Suprapubic skin (tissue), 4 donors: Measurements from ENCODE around the gene KTN1. TPM values are rescaled to one million over a fixed set of nuclear protein-coding genes. Genes with fewer than 3 reads are reported as not detected.
A peak's percentile ranks its signal among the peaks of the same experiment; 100 is the strongest.

Experiments used
- DNase-seq, 2 donors: peaks; one replicate each; pipeline ENCODE4 v3.0.0-alpha.2; 2019; ENCODE audit warnings: low spot score in 2 of 2
- H3K27ac ChIP-seq: fragments of 200-600 bp; sonication (generic); one replicate; pipeline ENCODE4 v1.5.1; 2019
- H3K27me3 ChIP-seq: fragments of 200-600 bp; sonication (generic); one replicate; pipeline ENCODE4 v1.5.1; 2019
- H3K36me3 ChIP-seq: fragments of 200-600 bp; sonication (generic); one replicate; pipeline ENCODE4 v1.5.1; 2019
- H3K4me1 ChIP-seq: fragments of 200-600 bp; sonication (generic); one replicate; pipeline ENCODE4 v1.5.1; 2019
- H3K4me3 ChIP-seq: fragments of 200-600 bp; sonication (generic); one replicate; pipeline ENCODE4 v1.5.1; 2019; ENCODE audit warnings: mild to moderate bottlenecking
- H3K9me3 ChIP-seq: fragments of 200-600 bp; sonication (generic); one replicate; pipeline ENCODE4 v1.5.1; 2019
- EP300 ChIP-seq: sonication (generic); formaldehyde crosslinking; IDR thresholded peaks from one replicate; pipeline ENCODE4 v1.6.1; 2017; ENCODE audit warnings: antibody characterized with exemption
- POLR2A ChIP-seq, 2 donors: fragments of 450-650 bp; IDR thresholded peaks; one replicate each; pipeline ENCODE4 v1.6.1; 2017; ENCODE audit warnings: antibody characterized with exemption in 2 of 2, mild to moderate bottlenecking in 2 of 2, moderate library complexity in 2 of 2
- POLR2AphosphoS5 ChIP-seq, 3 donors: sonication (generic); formaldehyde crosslinking; IDR thresholded peaks; one replicate each; pipeline ENCODE4 v1.6.1; 2017; ENCODE audit warnings: antibody characterized with exemption in 3 of 3
- WGBS: methylation state at CpG from one replicate; pipeline ENCODE4 v1.1.5; 2018; 5-methylcytosine and 5-hydroxymethylcytosine counted together
- total RNA-seq, 4 donors: library from RNA; depleted of rRNA; stranded (reverse); fragments of >200 nt; gene quantifications; one replicate each; pipeline ENCODE4 v1.1.0, GENCODE V29; 2016
- TF ChIP-seq, protein P1 (sequence below), 2 donors: fragments of 200-600 bp in 1 of 2; fragments of 450-650 bp in 1 of 2; sonication (generic) in 1 of 2; IDR thresholded peaks; one replicate each; pipeline ENCODE4 v1.5.1; 2016 to 2019; ENCODE audit warnings: antibody characterized with exemption in 2 of 2, mild to moderate bottlenecking in 1 of 2, moderate library complexity in 1 of 2

The KTN1 gene
- total RNA-seq, 4 donors from 2014 or later = 89.7 to 147 (median 114) TPM

DNA sequence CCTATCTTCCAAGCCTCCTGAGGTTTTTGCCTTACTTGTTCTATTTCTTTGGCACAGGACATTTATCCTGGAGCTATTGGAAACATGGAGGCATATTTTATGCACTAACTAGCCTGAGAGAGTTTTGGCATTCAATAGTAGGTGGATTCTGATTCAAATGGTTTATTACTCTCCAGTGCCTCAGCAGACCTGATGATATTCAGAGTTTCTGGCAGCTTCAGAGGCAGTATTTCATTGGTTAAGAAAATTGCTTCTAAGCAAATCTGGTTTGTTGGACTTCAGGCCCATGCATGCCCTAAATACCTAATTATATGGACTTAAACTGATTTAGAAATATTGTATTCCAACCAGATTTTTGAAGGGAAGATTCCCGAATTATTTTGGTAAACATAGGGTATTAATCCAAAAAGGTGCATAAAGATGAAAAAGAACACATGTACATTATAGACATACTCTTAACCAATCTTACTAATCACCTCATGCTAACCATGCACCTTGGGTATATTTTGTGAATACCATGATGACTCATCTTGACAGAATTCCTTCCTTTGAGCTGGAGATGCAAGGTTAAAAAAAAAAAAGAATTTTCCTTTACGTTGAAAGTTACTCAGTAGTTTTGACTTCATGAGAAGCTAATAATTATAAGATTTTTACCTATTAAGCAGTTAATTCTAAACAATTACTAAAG is 44.3 kb upstream of the KTN1 start:
- Histone ChIP-seq H3K9me3 (no peaks in the 10 kb centered on the region), H3K27ac (peak overlapping the region; percentile 48), H3K4me3 (no peak overlapping the region), H3K27me3 (no peaks in the 10 kb centered on the region), H3K4me1 (peaks cover 38% of the 10 kb centered on the region), H3K36me3 (no peaks in the 10 kb centered on the region)
- no peak for DNase-seq
- TF ChIP-seq EP300 (no peak), POLR2A (IDR thresholded peaks at IDR 0.05) (no peak)
- WGBS = 57% methylated on average over 2 of the region's 2 CpGs

- no peaks in the 10 kb centered on the region for H3K9me3 ChIP-seq
- H3K4me1 ChIP-seq = peaks cover 39% of the 10 kb centered on the region
- no peak for TF ChIP-seq EP300
- TF ChIP-seq POLR2AphosphoS5 (IDR thresholded peaks at IDR 0.05) = no peak
- TF ChIP-seq, protein P1, sequence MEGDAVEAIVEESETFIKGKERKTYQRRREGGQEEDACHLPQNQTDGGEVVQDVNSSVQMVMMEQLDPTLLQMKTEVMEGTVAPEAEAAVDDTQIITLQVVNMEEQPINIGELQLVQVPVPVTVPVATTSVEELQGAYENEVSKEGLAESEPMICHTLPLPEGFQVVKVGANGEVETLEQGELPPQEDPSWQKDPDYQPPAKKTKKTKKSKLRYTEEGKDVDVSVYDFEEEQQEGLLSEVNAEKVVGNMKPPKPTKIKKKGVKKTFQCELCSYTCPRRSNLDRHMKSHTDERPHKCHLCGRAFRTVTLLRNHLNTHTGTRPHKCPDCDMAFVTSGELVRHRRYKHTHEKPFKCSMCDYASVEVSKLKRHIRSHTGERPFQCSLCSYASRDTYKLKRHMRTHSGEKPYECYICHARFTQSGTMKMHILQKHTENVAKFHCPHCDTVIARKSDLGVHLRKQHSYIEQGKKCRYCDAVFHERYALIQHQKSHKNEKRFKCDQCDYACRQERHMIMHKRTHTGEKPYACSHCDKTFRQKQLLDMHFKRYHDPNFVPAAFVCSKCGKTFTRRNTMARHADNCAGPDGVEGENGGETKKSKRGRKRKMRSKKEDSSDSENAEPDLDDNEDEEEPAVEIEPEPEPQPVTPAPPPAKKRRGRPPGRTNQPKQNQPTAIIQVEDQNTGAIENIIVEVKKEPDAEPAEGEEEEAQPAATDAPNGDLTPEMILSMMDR (IDR thresholded peaks at IDR 0.05) = no peak
- no peak for TF ChIP-seq POLR2A (IDR thresholded peaks at IDR 0.05)
- DNase-seq = no peak
- no peaks in the 10 kb centered on the region for H3K36me3 ChIP-seq
- H3K27me3 ChIP-seq = no peaks in the 10 kb centered on the region
- no peak overlapping the region for H3K4me3 ChIP-seq
- peak overlapping the region; percentile 48 for H3K27ac ChIP-seq
These were observed 43.8 kb upstream of the KTN1 start for GRCh38 chr14:55536204-55536708.

DNA sequence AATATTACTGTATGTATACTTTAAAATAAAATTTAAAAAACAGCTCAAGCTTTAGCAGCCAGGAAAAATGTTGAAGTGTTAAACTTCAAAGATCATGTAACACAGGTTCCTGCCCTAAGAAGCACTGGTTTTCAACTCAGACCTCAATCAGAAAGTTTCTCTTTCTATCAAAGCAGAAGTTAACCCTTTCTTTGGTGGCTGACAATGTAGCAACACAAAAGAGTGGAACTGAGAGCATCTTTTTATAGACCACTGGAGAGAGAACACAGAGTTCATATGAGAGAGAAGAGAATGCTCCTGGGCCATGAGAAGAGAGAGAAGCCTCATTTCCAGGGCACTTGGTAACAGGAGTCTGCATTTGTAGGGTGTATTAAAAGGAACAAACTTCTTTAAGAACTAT is 42.2 kb upstream of the KTN1 start:
- peaks cover 39% of the 10 kb centered on the region for H3K4me1 ChIP-seq
- TF ChIP-seq, protein P1 (IDR thresholded peaks at IDR 0.05) = no peak
- TF ChIP-seq EP300 (no peak), POLR2AphosphoS5 (IDR thresholded peaks at IDR 0.05) (no peak), POLR2A (IDR thresholded peaks at IDR 0.05) (no peak)
- no peak overlapping the region for H3K4me3 ChIP-seq
- H3K9me3 ChIP-seq = no peaks in the 10 kb centered on the region
- DNase-seq = no peak
- H3K27me3 ChIP-seq = no peaks in the 10 kb centered on the region
- H3K27ac ChIP-seq = no peak overlapping the region
- no peaks in the 10 kb centered on the region for H3K36me3 ChIP-seq

DNA sequence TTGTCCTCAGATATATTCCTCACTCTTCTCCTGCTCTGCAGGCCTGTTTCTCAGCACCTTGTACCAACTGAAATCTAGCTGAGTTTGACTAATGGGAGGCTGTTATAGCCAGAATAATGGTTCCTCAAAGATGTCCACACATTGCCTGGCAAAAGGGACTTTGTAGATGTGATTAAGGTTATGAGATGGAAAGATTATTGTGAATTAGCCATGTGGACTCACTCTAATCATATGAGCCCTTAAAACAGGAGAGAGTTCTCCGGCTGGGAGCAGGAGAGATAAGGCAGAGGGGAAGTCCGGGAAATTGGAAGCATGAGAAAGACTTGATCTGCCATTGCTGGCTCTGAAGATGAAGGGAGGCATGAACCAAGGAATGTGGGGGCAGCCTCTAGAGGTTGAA is 40.0 kb upstream of the KTN1 start:
- Histone ChIP-seq H3K4me3 (no peak overlapping the region), H3K9me3 (no peaks in the 10 kb centered on the region), H3K27me3 (no peaks in the 10 kb centered on the region), H3K27ac (no peak overlapping the region), H3K36me3 (no peaks in the 10 kb centered on the region), H3K4me1 (peaks cover 24% of the 10 kb centered on the region)
- DNase-seq = no peak
- no peak for TF ChIP-seq POLR2A (IDR thresholded peaks at IDR 0.05)
- no peak for TF ChIP-seq POLR2AphosphoS5 (IDR thresholded peaks at IDR 0.05)
- TF ChIP-seq, protein P1 (IDR thresholded peaks at IDR 0.05) = no peak
- TF ChIP-seq EP300 = no peak
- WGBS = 76% methylated on average over 2 of the region's 2 CpGs

DNA sequence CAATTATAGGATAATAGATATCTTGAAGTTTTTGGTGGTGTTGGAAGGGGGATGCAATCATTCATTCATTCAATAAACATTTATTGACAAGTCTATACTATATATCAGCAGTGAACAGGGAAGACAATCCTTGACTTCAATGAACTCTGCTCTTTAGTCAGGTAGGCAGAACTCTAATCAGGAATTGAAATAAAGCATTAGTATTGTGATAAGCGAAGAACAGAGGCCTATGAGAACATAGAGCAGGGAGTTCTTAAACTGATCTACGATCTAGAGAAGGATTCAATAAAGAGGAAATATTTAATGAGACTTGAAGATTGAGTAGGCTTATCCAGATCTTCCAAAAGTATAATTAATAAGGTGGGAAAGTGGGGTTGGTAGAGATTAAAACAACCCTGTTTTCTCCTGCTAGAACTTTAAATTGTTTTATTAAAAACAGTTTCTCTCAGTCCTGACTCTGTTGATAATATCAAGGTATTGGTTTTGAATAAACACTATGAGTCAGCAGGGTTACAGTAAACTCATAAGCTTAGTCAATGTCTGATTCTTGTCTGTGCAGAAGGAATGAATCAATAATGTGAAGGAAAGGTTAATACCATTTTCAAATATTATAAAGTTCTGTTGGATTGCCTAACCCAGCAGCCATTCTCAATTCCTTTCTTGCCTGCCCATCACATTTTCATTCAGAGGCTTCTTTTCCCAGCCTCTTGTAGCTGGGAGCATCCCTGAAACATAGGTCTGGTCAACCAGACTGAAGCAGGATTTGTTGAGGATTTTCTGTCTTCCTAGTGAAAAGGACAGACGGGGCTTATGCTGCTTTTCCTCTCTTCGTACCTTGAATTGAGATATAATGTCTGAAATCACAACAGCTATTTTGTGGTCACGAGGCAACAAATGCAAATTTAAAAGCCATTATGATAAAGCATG is 38.9 kb upstream of the KTN1 start:
- TF ChIP-seq POLR2A (IDR thresholded peaks at IDR 0.05) (no peak), EP300 (no peak), POLR2AphosphoS5 (IDR thresholded peaks at IDR 0.05) (no peak)
- TF ChIP-seq, protein P1 (IDR thresholded peaks at IDR 0.05) = no peak

More for the DNA sequence above, 38.9 kb upstream of the KTN1 start:
- 83% methylated on average over 5 of the region's 5 CpGs for WGBS
- no peak overlapping the region for H3K27ac ChIP-seq
- no peak overlapping the region for H3K4me3 ChIP-seq
- DNase-seq = no peak
- peaks cover 21% of the 10 kb centered on the region for H3K4me1 ChIP-seq
- no peaks in the 10 kb centered on the region for H3K36me3 ChIP-seq
- H3K9me3 ChIP-seq = no peaks in the 10 kb centered on the region
- no peaks in the 10 kb centered on the region for H3K27me3 ChIP-seq
